HG03571 (cell line): ENCODE results near the gene ADCY3.

Source experiments
- ATAC-seq: cut with Tn5 transposase; IDR thresholded peaks from one replicate; pipeline ENCODE4 v1.9.1; 2021; ENCODE audit not compliant: unreplicated experiment

The ADCY3 gene

DNA sequence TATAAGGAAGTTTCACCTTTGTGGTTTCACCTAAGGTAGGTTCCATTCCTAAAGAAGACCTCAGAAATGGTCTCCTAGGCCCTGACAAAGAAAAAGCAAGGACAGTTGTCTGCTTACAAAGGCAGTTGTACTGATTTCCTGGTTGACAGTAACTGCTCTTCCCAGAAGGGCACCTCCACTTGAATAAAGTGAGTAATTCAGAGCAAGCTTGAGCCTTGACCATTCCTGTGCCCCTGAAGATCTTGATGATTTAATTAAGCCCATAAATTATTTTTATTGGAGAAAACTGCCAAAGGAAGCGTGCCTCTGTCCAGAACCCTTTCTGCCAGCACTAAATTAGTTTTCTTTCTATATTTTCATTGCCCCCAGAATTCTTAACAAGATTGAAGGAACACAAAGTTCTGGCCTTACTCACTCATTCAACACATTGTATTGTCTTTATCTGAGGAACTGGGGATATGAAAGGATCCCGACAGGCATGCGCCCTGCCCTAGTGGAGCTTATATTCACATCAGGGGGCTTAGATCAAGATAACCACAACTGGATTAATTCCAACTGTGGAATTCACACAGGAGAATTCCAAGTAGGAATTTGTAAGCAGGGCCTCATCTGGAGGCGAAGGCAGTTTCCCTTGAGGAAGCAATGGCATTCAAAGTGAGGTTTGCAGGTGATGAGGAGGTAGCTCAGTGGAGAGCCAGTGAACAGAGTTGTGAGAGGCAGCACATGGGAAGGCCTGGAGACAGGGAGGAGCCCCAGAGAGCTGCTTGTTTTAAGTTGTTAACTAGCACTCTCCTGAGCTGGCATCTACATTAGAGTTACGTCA is 148.1 kb downstream of the ADCY3 start:
- ATAC-seq: no peak

- ATAC-seq: no peak
Observed at GRCh38 chr2:24771061-24771460, 149.0 kb downstream of the ADCY3 start.
